Tibial nerve (tissue), 4 donors: ENCODE measurements around the gene NDUFS5. TPM values are rescaled to one million over a fixed set of nuclear protein-coding genes. Genes with fewer than 3 reads are reported as not detected.
"Not testable (repeated sequence)": the region's sequence is repeated elsewhere in the genome, so short reads cannot be mapped to it uniquely, and the experiment has no call there.

Source experiments
- DNase-seq, 2 donors: peaks; one replicate each; pipeline ENCODE4 v3.0.0-alpha.2; 2019; ENCODE audit warnings: low spot score in 2 of 2
- H3K27ac ChIP-seq, 4 donors: fragments of 200-600 bp; sonication (generic) in 3 of 4; one replicate each; pipeline ENCODE4 v1.5.1; 2017 to 2019; ENCODE audit warnings: mild to moderate bottlenecking in 1 of 4
- H3K27me3 ChIP-seq, 2 donors: fragments of 200-600 bp; sonication (generic) in 1 of 2; one replicate each; pipeline versions ENCODE4 v1.5.1 to v1.6.0; 2017 to 2019
- H3K36me3 ChIP-seq, 3 donors: fragments of 200-600 bp; sonication (generic); one replicate each; pipeline ENCODE4 v1.5.1; 2018 to 2019
- H3K4me1 ChIP-seq, 4 donors: fragments of 200-600 bp; sonication (generic) in 3 of 4; one replicate each; pipeline ENCODE4 v1.5.1; 2017 to 2019
- H3K4me3 ChIP-seq, 4 donors: fragments of 200-600 bp; sonication (generic) in 3 of 4; one replicate each; pipeline ENCODE4 v1.5.1; 2017 to 2019; ENCODE audit warnings: mild to moderate bottlenecking in 1 of 4, moderate library complexity in 1 of 4
- H3K9me3 ChIP-seq, 4 donors: fragments of 200-600 bp; sonication (generic) in 3 of 4; one replicate each; pipeline ENCODE4 v1.5.1; 2017 to 2019
- EP300 ChIP-seq, 2 donors: sonication (generic); formaldehyde crosslinking; IDR thresholded peaks; one replicate each; pipeline ENCODE4 v1.6.1; 2017; ENCODE audit warnings: antibody characterized with exemption in 2 of 2, mild to moderate bottlenecking in 1 of 2
- POLR2A ChIP-seq, 2 donors: fragments of 450-650 bp; IDR thresholded peaks; one replicate each; pipeline ENCODE4 v1.6.1; 2017; ENCODE audit warnings: antibody characterized with exemption in 2 of 2, mild to moderate bottlenecking in 2 of 2, moderate library complexity in 2 of 2
- WGBS, 2 donors: methylation state at CpG; one replicate each; pipeline ENCODE4 v1.1.5; 2018; 5-methylcytosine and 5-hydroxymethylcytosine counted together
- total RNA-seq, 4 donors: library from RNA; depleted of rRNA; stranded (reverse); fragments of >200 nt; gene quantifications; one replicate each; pipeline ENCODE4 v1.1.0, GENCODE V29; 2016
- TF ChIP-seq, protein P1 (sequence below), 5 experiments: fragments of 200-600 bp in 3 of 5; fragments of 450-650 bp in 2 of 5; sonication (generic) in 3 of 5; IDR thresholded peaks; one replicate each; pipeline ENCODE4 v1.5.1; 2016 to 2019; ENCODE audit warnings: antibody characterized with exemption in 5 of 5, mild to moderate bottlenecking in 3 of 5, moderate library complexity in 2 of 5

Gene NDUFS5
- total RNA-seq, 4 donors from 2014 or later: 281 to 424 (median 345) TPM

DNA sequence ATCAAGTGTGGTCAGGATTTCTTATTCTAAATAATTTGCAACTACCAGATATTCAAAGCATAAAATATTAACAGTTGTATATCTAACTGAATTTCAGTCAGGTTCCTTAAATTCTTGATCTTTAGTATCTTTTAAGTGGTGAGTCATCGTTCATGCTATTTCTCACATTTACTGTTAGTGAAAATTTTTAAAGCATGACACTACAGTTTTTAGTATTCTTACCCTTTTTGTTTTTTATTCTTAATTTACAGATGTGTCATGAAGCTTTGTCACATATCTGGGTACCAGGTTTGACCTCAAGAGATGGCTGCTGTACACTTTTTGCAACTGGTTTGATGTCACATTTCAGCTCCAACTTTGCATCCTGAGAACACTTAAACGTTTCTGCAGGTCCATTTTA, 22.4 kb upstream of the NDUFS5 start:
- H3K4me3 ChIP-seq: no peak overlapping the region
- H3K36me3 ChIP-seq: peaks cover 0 to 91% (median 20%) of the 10 kb centered on the region in 3 donors
- no peaks in the 10 kb centered on the region for H3K9me3 ChIP-seq
- WGBS, 2 donors: 74 to 78% methylated on average over 2 of the region's 2 CpGs
- peak overlapping the region in 1 of 4 donors; percentile 31 for H3K27ac ChIP-seq
- H3K4me1 ChIP-seq: peaks cover 0 to 12% (median 2%) of the 10 kb centered on the region in 4 donors
- TF ChIP-seq, protein P1, sequence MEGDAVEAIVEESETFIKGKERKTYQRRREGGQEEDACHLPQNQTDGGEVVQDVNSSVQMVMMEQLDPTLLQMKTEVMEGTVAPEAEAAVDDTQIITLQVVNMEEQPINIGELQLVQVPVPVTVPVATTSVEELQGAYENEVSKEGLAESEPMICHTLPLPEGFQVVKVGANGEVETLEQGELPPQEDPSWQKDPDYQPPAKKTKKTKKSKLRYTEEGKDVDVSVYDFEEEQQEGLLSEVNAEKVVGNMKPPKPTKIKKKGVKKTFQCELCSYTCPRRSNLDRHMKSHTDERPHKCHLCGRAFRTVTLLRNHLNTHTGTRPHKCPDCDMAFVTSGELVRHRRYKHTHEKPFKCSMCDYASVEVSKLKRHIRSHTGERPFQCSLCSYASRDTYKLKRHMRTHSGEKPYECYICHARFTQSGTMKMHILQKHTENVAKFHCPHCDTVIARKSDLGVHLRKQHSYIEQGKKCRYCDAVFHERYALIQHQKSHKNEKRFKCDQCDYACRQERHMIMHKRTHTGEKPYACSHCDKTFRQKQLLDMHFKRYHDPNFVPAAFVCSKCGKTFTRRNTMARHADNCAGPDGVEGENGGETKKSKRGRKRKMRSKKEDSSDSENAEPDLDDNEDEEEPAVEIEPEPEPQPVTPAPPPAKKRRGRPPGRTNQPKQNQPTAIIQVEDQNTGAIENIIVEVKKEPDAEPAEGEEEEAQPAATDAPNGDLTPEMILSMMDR (IDR thresholded peaks at IDR 0.05): no peak
- TF ChIP-seq POLR2A (IDR thresholded peaks at IDR 0.05): no peak
- no peak for TF ChIP-seq EP300 (IDR thresholded peaks at IDR 0.05)
- DNase-seq: no peak
- H3K27me3 ChIP-seq: no peaks in the 10 kb centered on the region

DNA sequence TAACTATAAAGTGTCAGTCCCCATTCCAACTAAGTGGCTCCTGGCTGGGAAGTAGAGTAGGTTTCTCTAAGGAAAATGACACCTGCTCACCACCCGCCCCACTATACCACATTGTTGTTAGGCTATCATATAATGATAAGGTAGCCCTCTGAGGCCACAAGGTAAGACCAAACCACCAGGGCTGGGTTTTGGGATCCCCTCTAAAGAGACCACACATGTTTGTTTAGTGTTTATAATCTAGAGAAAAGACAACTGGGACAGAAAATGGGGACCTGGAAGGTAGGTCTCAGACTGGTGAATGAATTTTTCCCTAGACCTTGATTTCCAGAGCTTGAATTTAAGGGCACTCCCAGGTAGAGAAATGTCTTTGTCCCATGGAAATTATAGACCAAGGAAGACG, 19.9 kb upstream of the NDUFS5 start:
- Histone ChIP-seq H3K4me1 (peaks cover 0 to 12% (median 2%) of the 10 kb centered on the region in 4 donors), H3K4me3 (no peak overlapping the region), H3K9me3 (no peaks in the 10 kb centered on the region), H3K27me3 (no peaks in the 10 kb centered on the region), H3K27ac (no peak overlapping the region), H3K36me3 (peaks cover 0 to 100% (median 14%) of the 10 kb centered on the region in 3 donors)
- no peak for DNase-seq
- TF ChIP-seq EP300 (IDR thresholded peaks at IDR 0.05) (no peak), POLR2A (IDR thresholded peaks at IDR 0.05) (no peak)
- TF ChIP-seq, protein P1 (IDR thresholded peaks at IDR 0.05): no peak
- 78 to 82% methylated on average over 2 of the region's 2 CpGs for WGBS, 2 donors

DNA sequence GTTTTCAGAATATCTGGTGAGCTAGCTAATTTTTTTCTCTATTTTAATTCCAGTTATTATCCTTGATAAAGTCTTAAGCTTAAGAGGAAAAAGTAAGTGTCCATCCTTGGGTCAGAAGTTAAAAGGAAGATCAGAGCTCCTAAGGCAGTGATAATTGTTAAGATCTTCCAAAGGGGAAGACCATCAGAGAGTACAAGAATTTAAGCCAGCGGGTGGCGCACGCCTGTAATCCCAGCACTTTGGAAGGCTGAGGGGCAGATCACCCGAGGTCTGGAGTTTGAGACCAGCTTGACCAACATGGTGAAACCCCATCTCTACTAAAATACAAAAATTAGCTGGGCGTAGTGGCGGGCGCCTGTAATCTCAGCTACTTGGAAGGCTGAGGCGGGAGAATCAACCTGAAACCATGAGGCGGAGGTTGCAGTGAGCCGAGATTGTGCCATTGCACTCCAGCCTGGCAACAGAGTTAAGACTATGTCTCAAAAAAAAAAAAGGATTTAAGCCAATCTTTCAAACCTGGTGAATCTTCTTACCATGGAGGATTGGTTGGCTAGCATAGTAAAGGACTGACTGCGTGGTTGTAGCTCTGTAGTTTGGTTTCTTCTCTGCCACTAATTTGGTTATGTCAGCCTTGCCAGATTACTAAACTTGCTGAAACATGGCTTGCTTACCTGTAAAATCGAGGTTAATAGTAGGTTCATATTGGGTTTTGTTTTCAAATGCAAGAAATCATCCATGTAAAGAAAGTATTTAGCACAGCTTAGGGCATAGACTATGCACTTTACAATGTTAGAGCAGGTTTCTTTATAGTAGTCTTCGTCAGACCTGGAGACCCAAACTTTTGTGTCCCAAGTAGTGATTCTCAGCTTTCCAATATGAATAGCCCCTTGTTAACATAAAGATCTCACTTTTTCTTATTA, 19.2 kb upstream of the NDUFS5 start:
- Histone ChIP-seq H3K9me3 (no peaks in the 10 kb centered on the region), H3K27ac (no peak overlapping the region), H3K4me1 (peaks cover 0 to 12% (median 2%) of the 10 kb centered on the region in 4 donors), H3K27me3 (no peaks in the 10 kb centered on the region), H3K36me3 (peaks cover 0 to 100% (median 11%) of the 10 kb centered on the region in 3 donors), H3K4me3 (no peak overlapping the region)
- 92 to 93% methylated on average over 13 of the region's 13 CpGs for WGBS, 2 donors
- no peak for DNase-seq
- TF ChIP-seq, protein P1 (IDR thresholded peaks at IDR 0.05): no peak
- TF ChIP-seq EP300 (IDR thresholded peaks at IDR 0.05) (no peak), POLR2A (IDR thresholded peaks at IDR 0.05) (no peak)

DNA sequence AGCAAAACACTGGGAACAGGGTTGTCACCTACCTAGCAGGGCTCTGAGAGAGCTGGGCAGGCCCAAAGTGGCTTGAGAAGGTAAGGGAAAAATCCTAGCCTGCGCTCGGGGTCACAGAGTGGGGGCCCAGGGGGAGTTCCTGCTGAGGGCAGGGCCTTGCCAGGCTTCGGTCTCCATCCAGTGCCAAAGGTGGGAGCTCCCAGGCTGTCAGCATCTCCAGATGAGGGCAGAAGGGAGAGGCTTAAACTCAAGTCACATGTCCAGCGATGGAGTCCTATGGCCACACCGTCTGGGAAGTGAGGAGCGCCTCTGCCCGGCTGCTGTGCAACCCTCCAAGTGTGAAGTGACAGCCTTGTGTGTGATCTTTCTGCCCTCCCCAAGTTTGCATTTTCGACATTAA, 11.2 kb upstream of the NDUFS5 start:
- WGBS, 2 donors: 86 to 87% methylated on average over 8 of the region's 8 CpGs

DNA sequence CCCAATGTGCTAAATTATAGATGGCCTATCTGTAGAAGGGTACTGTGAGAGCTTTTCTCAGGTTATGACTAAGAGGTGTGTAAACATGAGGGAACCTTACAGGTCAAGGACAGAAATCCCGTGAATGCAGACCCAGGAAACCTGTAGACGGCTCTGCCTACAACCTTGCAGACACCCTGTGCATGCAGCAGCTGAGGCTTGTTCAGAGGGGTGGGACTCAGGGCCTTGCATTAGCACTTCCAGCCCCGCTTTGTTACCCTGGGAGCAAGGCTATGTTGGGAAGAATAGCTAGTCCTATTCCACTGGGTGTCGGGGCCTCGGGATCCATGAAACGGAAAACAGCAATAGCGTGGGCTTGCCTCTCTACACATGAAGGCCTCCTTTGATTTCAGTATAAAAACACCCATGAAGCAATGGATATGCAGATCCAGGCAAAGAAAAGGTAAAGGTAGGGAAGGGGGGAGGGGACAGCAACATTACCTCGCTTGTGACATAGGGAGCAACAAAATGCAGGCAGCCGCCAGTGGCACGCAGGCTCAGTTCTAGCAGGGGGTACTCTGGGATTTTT, 9.5 kb upstream of the NDUFS5 start:
- Histone ChIP-seq H3K27me3 (no peaks in the 10 kb centered on the region), H3K4me1 (no peaks in the 10 kb centered on the region), H3K27ac (no peak overlapping the region), H3K4me3 (no peak overlapping the region), H3K36me3 (peaks cover 0 to 35% (median 0%) of the 10 kb centered on the region in 3 donors), H3K9me3 (no peaks in the 10 kb centered on the region)
- DNase-seq: no peak
- TF ChIP-seq EP300 (IDR thresholded peaks at IDR 0.05) (no peak), POLR2A (IDR thresholded peaks at IDR 0.05) (no peak)
- TF ChIP-seq, protein P1 (IDR thresholded peaks at IDR 0.05): no peak
- WGBS, 2 donors: 54 to 64% methylated on average over 10 of the region's 10 CpGs

More for the DNA sequence above, 11.2 kb upstream of the NDUFS5 start:
- not testable (repeated sequence) for H3K27ac ChIP-seq, H3K4me3 ChIP-seq, H3K9me3 ChIP-seq, DNase-seq, H3K4me1 ChIP-seq, H3K27me3 ChIP-seq
- peaks cover 0 to 53% (median 0%) of the 10 kb centered on the region in 3 donors for H3K36me3 ChIP-seq
